Lower leg skin (tissue), 4 donors: ENCODE results near the gene MRPS11. TPM values are rescaled to one million over a fixed set of nuclear protein-coding genes. Genes with fewer than 3 reads are reported as not detected.
"Not testable (repeated sequence)": the region's sequence is repeated elsewhere in the genome, so short reads cannot be mapped to it uniquely, and the experiment has no call there.

ENCODE experiments used
- DNase-seq, 2 donors: peaks; one replicate each; pipeline ENCODE4 v3.0.0-alpha.2; 2019; ENCODE audit warnings: low spot score in 2 of 2
- H3K4me3 ChIP-seq: fragments of 200-600 bp; sonication (generic); 2 replicates; pipeline ENCODE4 v1.5.1; 2017; ENCODE audit warnings: mild to moderate bottlenecking, low read depth; ENCODE audit not compliant: poor library complexity, severe bottlenecking
- CTCF ChIP-seq, 3 donors: fragments of 450-650 bp; IDR thresholded peaks; one replicate each; pipeline ENCODE4 v1.5.1; 2016; ENCODE audit warnings: antibody characterized with exemption in 3 of 3, mild to moderate bottlenecking in 3 of 3, moderate library complexity in 2 of 3
- POLR2A ChIP-seq, 2 donors: fragments of 450-650 bp; IDR thresholded peaks; one replicate each; pipeline ENCODE4 v1.6.1; 2016 to 2017; ENCODE audit warnings: antibody characterized with exemption in 2 of 2, mild to moderate bottlenecking in 1 of 2, moderate library complexity in 1 of 2
- WGBS, 2 donors: methylation state at CpG; one replicate each; pipeline ENCODE4 v1.1.5; 2018; 5-methylcytosine and 5-hydroxymethylcytosine counted together
- intact Hi-C: fragments of 100-400 bp; cut with DNase I; formaldehyde crosslinking; loops from one replicate; pipeline ENCODE4 v1.15.0; 2023; ENCODE audit warnings: low total_unique reads
- total RNA-seq, 4 donors: library from RNA; depleted of rRNA; stranded (reverse); fragments of >200 nt; gene quantifications; one replicate each; pipeline ENCODE4 v1.1.0, GENCODE V29; 2016

MRPS11 gene
- total RNA-seq, 4 donors from 2014 or later = 28.4 to 40.0 (median 31.6) TPM

GRCh38 chr15:88456733-88457132, 10.8 kb upstream of the MRPS11 start:
- H3K4me3 ChIP-seq = no peak overlapping the region
- intact Hi-C loops = no loop called here
- no peak for TF ChIP-seq POLR2A (IDR thresholded peaks at IDR 0.05)
- TF ChIP-seq CTCF (IDR thresholded peaks at IDR 0.05) = no peak
- WGBS, 2 donors = 92 to 97% methylated on average over 3 of the region's 3 CpGs
- DNase-seq = peak in 1 of 2 donors; percentile 32

- WGBS, 2 donors = 87 to 88% methylated on average over 2 of the region's 2 CpGs
- DNase-seq = no peak
- H3K4me3 ChIP-seq = no peak overlapping the region
- intact Hi-C loops = no loop called here
- no peak for TF ChIP-seq CTCF (IDR thresholded peaks at IDR 0.05)
- TF ChIP-seq POLR2A (IDR thresholded peaks at IDR 0.05) = no peak
Measured at GRCh38 chr15:88463870-88464532, 3.5 kb upstream of the MRPS11 start.

GRCh38 chr15:88465633-88466224, 1.8 kb upstream of the MRPS11 start:
- WGBS, 2 donors = 88% methylated on average over 4 of the region's 4 CpGs
- H3K4me3 ChIP-seq = no peak overlapping the region
- intact Hi-C loops = no loop called here

GRCh38 chr15:88467935-88468528, 524 bp downstream of the MRPS11 start:
- TF ChIP-seq CTCF (IDR thresholded peaks at IDR 0.05) (no peak), POLR2A (IDR thresholded peaks at IDR 0.05) (no peak)
- WGBS, 2 donors = 3% methylated on average over 17 of the region's 17 CpGs
- DNase-seq = peak in 1 of 2 donors; percentile 32
- H3K4me3 ChIP-seq = peak overlapping the region; percentile 72
- intact Hi-C loops = no loop called here

More at GRCh38 chr15:88465633-88466224, 1.8 kb upstream of the MRPS11 start:
- TF ChIP-seq POLR2A (IDR thresholded peaks at IDR 0.05) = no peak
- no peak for TF ChIP-seq CTCF (IDR thresholded peaks at IDR 0.05)
- peak in 1 of 2 donors; percentile 39 for DNase-seq

GRCh38 chr15:88468721-88469120, 1.2 kb downstream of the MRPS11 start:
- DNase-seq = peak in 1 of 2 donors; percentile 48
- H3K4me3 ChIP-seq, intact Hi-C loops: not testable (repeated sequence)
- WGBS, 2 donors = 91 to 95% methylated on average over 10 of the region's 10 CpGs

GRCh38 chr15:88469321-88469720, 1.8 kb downstream of the MRPS11 start:
- 90 to 93% methylated on average over 2 of the region's 2 CpGs for WGBS, 2 donors
- DNase-seq = no peak
- TF ChIP-seq CTCF (IDR thresholded peaks at IDR 0.05) (no peak), POLR2A (IDR thresholded peaks at IDR 0.05) (no peak)
- intact Hi-C loops = no loop called here
- H3K4me3 ChIP-seq = no peak overlapping the region
